ENCODE measurements around the gene ZBTB16.

ZBTB16 gene

GRCh38 chr11:114280696-114281095 is 221.2 kb downstream of the ZBTB16 start:
- no peaks in the 10 kb centered on the region for H3K9me3 Mint-ChIP-seq (ENCODE audit: low read depth)
- H3K4me3 Mint-ChIP-seq: no peak overlapping the region
- no peaks in the 10 kb centered on the region for H3K36me3 Mint-ChIP-seq
- H3K4me1 Mint-ChIP-seq (ENCODE audit: low read depth): no peaks in the 10 kb centered on the region
- H3K27ac Mint-ChIP-seq: no peak overlapping the region
- H3K27me3 Mint-ChIP-seq: peaks cover 16% of the 10 kb centered on the region

DNA sequence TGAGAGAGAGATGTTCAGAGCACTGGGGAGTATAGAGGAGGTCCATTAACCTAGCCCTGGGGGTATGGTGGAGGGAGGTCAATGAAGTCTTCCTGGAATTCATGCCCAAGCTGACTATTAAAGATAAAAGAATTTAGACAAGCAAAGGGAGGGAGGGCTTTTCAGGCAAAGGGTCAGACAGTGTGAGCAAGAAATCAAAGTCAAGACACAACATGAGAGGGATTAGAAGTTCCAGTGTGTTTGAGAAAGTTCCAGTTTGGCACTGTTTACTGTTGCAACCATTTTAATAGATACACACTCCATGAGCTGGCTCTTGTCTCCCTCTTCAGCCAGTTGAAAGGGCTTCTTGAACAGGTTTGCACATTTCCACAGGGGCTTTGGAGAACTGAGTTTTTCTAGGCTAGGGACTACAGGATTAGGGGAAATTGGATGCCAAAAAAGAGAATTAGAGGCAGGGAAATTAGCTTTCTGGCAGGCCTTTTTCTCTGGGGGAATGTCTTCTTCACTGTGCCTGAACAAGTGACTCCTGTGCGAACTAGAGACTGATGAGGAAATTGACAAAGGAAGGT is 222.0 kb downstream of the ZBTB16 start:
- Mint-ChIP-seq H3K4me3 (no peak overlapping the region), H3K27ac (no peak overlapping the region), H3K27me3 (peaks cover 16% of the 10 kb centered on the region), H3K36me3 (no peaks in the 10 kb centered on the region), H3K4me1 (ENCODE audit: low read depth) (no peaks in the 10 kb centered on the region), H3K9me3 (ENCODE audit: low read depth) (no peaks in the 10 kb centered on the region)

GRCh38 chr11:114282488-114282887 is 223.0 kb downstream of the ZBTB16 start:
- no peaks in the 10 kb centered on the region for H3K36me3 Mint-ChIP-seq
- peaks cover 15% of the 10 kb centered on the region for H3K27me3 Mint-ChIP-seq
- no peak overlapping the region for H3K4me3 Mint-ChIP-seq
- H3K4me1 Mint-ChIP-seq (ENCODE audit: low read depth): no peaks in the 10 kb centered on the region
- no peak overlapping the region for H3K27ac Mint-ChIP-seq
- no peaks in the 10 kb centered on the region for H3K9me3 Mint-ChIP-seq (ENCODE audit: low read depth)

DNA sequence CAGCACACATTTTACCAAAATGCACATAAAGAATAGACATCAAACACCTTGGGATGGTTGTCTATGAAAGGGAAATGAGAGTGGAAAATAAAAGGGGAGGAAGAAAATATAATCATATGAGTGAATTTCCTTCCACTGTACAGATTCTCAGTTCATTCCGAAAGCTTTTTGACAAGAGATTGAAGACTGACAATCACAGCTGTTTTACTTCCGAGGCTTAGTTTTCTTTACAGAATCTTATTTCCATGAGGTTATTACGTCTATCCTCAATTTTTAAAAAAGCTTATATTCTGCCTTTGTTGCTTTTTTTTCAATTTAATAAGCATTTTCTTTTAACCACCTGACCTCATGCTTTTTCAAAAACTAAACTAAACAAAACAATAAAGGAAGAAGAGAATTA is 223.9 kb downstream of the ZBTB16 start:
- Mint-ChIP-seq H3K27me3 (peaks cover 10% of the 10 kb centered on the region), H3K9me3 (ENCODE audit: low read depth) (no peaks in the 10 kb centered on the region), H3K36me3 (no peaks in the 10 kb centered on the region), H3K4me1 (ENCODE audit: low read depth) (no peaks in the 10 kb centered on the region), H3K4me3 (no peak overlapping the region), H3K27ac (no peak overlapping the region)

DNA sequence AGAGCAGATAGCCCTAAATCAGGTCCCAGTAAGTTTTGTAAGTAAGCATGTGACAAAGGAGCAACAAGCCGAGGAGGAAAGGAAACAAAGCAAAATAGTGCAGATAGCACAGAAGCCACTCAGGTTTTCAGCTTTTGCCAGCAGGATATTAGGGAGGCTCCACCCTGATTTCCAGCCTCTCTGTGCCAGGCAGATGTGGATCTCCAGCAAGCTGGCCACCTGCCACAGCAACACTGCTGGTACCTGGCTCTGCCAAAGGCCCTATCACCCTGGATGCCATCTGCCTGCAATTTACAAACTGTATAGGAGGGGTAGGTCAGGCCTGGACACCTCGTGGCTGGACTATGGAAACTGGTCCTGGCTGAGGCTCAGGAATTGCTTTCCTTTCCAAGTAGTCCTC is 224.5 kb downstream of the ZBTB16 start:
- Mint-ChIP-seq H3K4me3 (no peak overlapping the region), H3K27me3 (peaks cover 7% of the 10 kb centered on the region), H3K9me3 (ENCODE audit: low read depth) (no peaks in the 10 kb centered on the region), H3K4me1 (ENCODE audit: low read depth) (no peaks in the 10 kb centered on the region), H3K27ac (no peak overlapping the region), H3K36me3 (no peaks in the 10 kb centered on the region)

DNA sequence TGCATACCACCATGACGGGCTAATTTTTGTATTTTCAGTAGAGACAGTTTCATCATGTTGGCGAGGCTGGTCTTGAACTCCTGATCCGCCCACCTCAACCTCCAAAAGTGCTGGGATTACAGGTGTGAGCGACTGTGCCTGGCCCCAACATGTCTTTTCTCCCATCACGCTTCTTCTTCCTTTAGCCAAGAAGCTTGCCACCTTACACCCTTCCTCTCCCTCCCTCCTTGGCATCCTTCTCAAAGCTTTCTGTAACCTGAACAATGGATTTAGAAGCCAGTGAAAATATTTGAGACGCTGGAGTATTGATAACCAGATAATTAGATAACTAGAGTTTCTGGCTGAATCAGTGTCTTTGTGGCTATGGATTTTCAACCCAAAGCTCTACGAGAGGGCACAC is 225.4 kb downstream of the ZBTB16 start:
- no peak overlapping the region for H3K27ac Mint-ChIP-seq
- no peak overlapping the region for H3K4me3 Mint-ChIP-seq
- no peaks in the 10 kb centered on the region for H3K27me3 Mint-ChIP-seq
- H3K36me3 Mint-ChIP-seq: no peaks in the 10 kb centered on the region
- no peaks in the 10 kb centered on the region for H3K4me1 Mint-ChIP-seq (ENCODE audit: low read depth)
- H3K9me3 Mint-ChIP-seq (ENCODE audit: low read depth): no peaks in the 10 kb centered on the region

GRCh38 chr11:114285599-114285998 is 226.1 kb downstream of the ZBTB16 start:
- Mint-ChIP-seq H3K36me3 (no peaks in the 10 kb centered on the region), H3K27ac (no peak overlapping the region), H3K27me3 (no peaks in the 10 kb centered on the region), H3K9me3 (ENCODE audit: low read depth) (no peaks in the 10 kb centered on the region), H3K4me3 (no peak overlapping the region), H3K4me1 (ENCODE audit: low read depth) (no peaks in the 10 kb centered on the region)

DNA sequence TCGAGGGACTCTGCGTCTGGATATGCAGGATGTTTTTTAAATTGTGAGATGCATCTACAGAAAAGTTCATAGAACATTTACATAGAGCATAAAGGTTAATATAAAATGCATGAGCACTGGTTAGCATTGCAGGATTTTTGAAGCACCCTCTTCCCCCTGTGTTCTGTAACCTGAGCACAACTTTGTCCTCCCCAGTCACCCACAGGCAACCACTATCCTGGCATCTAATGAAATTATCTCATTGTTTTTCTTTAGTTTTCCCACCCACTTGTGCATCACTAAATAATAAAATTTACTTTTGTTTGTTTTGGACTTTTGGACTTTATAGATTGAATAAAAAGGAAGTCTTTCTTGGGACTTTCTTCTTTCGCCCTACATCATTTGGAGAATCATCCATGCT is 226.7 kb downstream of the ZBTB16 start:
- H3K9me3 Mint-ChIP-seq (ENCODE audit: low read depth): no peaks in the 10 kb centered on the region
- H3K4me3 Mint-ChIP-seq: no peak overlapping the region
- no peaks in the 10 kb centered on the region for H3K4me1 Mint-ChIP-seq (ENCODE audit: low read depth)
- no peak overlapping the region for H3K27ac Mint-ChIP-seq
- H3K36me3 Mint-ChIP-seq: no peaks in the 10 kb centered on the region
- H3K27me3 Mint-ChIP-seq: peaks cover 2% of the 10 kb centered on the region

- Mint-ChIP-seq H3K9me3 (ENCODE audit: low read depth) (no peaks in the 10 kb centered on the region), H3K36me3 (no peaks in the 10 kb centered on the region), H3K4me1 (ENCODE audit: low read depth) (no peaks in the 10 kb centered on the region), H3K4me3 (no peak overlapping the region), H3K27me3 (peaks cover 4% of the 10 kb centered on the region), H3K27ac (no peak overlapping the region)
These were observed 227.6 kb downstream of the ZBTB16 start for GRCh38 chr11:114287154-114287553.

- H3K27me3 Mint-ChIP-seq: peaks cover 4% of the 10 kb centered on the region
- H3K4me3 Mint-ChIP-seq: no peak overlapping the region
- H3K4me1 Mint-ChIP-seq (ENCODE audit: low read depth): no peaks in the 10 kb centered on the region
- H3K36me3 Mint-ChIP-seq: no peaks in the 10 kb centered on the region
- H3K9me3 Mint-ChIP-seq (ENCODE audit: low read depth): no peaks in the 10 kb centered on the region
- H3K27ac Mint-ChIP-seq: no peak overlapping the region
These were observed 228.6 kb downstream of the ZBTB16 start for GRCh38 chr11:114288136-114288535.

DNA sequence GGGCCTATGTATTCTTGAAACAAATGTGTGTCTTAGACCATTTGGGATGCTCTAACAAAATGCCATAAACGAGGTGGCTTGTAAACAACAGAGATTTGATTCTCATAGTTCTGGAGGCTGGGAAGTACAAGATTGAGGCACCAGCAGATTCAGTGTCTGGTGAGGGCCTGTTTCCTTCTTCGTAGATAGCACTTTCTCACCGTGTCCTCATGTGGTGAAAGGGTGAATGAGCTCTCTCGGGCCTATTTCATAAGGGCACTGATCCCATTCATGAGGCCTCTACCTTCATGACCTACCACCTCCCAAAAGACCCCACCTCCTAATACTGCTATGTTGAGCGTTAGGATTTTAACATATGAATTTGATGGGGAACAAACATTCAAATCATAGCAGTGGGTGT is 230.3 kb downstream of the ZBTB16 start:
- peaks cover 7% of the 10 kb centered on the region for H3K27me3 Mint-ChIP-seq
- no peaks in the 10 kb centered on the region for H3K9me3 Mint-ChIP-seq (ENCODE audit: low read depth)
- H3K27ac Mint-ChIP-seq: no peak overlapping the region
- no peaks in the 10 kb centered on the region for H3K4me1 Mint-ChIP-seq (ENCODE audit: low read depth)
- H3K4me3 Mint-ChIP-seq: no peak overlapping the region
- peaks cover 2% of the 10 kb centered on the region for H3K36me3 Mint-ChIP-seq

DNA sequence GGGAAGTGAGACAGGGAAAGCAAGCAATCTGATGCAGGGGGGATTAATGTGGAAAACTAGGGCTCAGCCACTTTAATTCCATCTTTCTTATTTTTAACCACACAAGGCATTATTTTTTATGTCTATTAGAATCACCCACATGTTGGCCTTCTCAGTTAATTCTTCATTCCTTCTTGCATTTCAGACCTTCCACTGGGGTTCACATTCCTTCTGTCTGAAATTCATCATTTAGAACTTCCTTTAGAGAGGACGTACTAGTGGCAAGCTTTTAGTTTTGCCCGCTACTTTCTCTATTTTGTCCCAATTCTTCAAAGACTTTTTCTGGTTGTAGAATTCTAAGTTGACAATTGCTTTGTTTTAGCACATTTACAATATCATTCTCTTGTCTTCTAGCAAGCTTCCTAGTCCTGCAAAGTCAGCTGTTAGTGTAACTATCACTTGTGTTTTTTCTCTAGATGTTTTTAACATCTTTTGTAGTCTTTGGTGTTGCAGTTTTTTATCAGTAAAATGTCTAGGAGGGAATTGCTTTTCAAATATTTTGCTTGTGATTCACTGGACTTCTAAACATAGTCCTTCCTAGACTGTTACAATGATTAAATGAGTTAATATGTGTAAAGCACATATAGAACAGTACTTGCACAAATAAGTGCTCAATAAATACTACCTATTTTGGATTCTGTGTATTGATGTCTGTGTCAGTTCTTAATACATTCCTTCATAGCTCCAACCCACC is 231.2 kb downstream of the ZBTB16 start:
- peaks cover 7% of the 10 kb centered on the region for H3K27me3 Mint-ChIP-seq
- H3K9me3 Mint-ChIP-seq (ENCODE audit: low read depth): no peaks in the 10 kb centered on the region
- no peaks in the 10 kb centered on the region for H3K4me1 Mint-ChIP-seq (ENCODE audit: low read depth)
- H3K4me3 Mint-ChIP-seq: no peak overlapping the region
- H3K27ac Mint-ChIP-seq: no peak overlapping the region
- H3K36me3 Mint-ChIP-seq: peaks cover 2% of the 10 kb centered on the region

- Mint-ChIP-seq H3K4me3 (no peak overlapping the region), H3K9me3 (ENCODE audit: low read depth) (no peaks in the 10 kb centered on the region), H3K27me3 (peaks cover 10% of the 10 kb centered on the region), H3K27ac (no peak overlapping the region), H3K36me3 (peaks cover 2% of the 10 kb centered on the region), H3K4me1 (ENCODE audit: low read depth) (no peaks in the 10 kb centered on the region)
These were observed 231.9 kb downstream of the ZBTB16 start for GRCh38 chr11:114291381-114291780.

- Mint-ChIP-seq H3K4me1 (ENCODE audit: low read depth) (no peaks in the 10 kb centered on the region), H3K36me3 (peaks cover 2% of the 10 kb centered on the region), H3K27ac (no peak overlapping the region), H3K4me3 (no peak overlapping the region), H3K27me3 (peaks cover 10% of the 10 kb centered on the region), H3K9me3 (ENCODE audit: low read depth) (no peaks in the 10 kb centered on the region)
These were observed 232.6 kb downstream of the ZBTB16 start for GRCh38 chr11:114291842-114292680.

DNA sequence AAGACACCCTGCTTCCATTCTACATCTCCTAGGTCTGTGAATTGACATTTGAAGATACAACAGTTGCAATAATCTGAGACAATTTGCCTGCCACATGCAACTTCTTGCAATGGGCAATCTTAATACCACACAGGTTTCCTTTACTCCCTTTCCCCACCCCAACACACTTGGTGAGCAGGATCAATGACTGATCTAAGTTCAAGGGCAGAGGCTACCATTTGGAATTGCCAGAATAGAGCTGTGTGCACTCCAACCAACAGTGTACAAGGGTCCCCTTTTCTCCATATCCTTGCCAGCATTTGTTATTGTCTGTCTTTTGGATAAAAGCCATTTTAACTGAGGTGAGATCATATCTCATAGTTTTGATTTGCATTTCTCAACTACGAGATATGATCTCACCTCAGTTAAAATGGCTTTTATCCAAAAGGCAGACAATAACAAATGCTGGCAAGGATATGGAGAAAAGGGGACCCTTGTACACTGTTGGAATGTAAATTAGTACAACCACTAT is 233.7 kb downstream of the ZBTB16 start:
- Mint-ChIP-seq H3K4me3 (no peak overlapping the region), H3K27me3 (peaks cover 10% of the 10 kb centered on the region), H3K4me1 (ENCODE audit: low read depth) (no peaks in the 10 kb centered on the region), H3K36me3 (peaks cover 2% of the 10 kb centered on the region), H3K9me3 (ENCODE audit: low read depth) (no peaks in the 10 kb centered on the region), H3K27ac (no peak overlapping the region)
